GM21529 (cell line): ENCODE data around the gene SPOCD1.
"Not testable (repeated sequence)": the region's sequence is repeated elsewhere in the genome, so short reads cannot be mapped to it uniquely, and the experiment has no call there.

Source experiments
- ATAC-seq: cut with Tn5 transposase; IDR thresholded peaks from one replicate; pipeline ENCODE4 v1.9.1; 2021; ENCODE audit not compliant: unreplicated experiment

The SPOCD1 gene

GRCh38 chr1:31830065-31830464 is 14.2 kb upstream of the SPOCD1 start:
- ATAC-seq, result no peak

GRCh38 chr1:31828926-31829690 is 13.3 kb upstream of the SPOCD1 start:
- no peak for ATAC-seq

DNA sequence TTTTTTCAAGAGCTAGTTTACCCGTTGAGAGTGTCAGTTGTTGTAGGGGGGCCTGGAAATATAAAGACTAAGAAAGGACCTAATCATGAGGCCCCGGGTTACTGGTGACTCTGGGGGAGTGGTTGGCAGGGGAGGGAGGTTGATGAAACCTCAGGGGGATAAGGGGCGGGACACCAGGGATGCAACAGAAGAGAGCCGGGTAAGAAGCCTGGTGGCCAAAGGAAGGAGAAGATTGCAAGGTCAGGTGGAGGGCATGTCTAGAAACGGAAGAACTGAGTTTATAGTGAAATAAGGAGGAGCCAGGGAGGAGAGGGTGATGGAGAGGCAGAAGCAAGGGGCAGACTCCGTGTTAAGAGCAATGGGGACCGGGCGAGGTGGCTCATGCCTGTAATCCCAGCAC is 12.5 kb upstream of the SPOCD1 start:
- no peak for ATAC-seq

GRCh38 chr1:31823780-31824179 is 8.0 kb upstream of the SPOCD1 start:
- ATAC-seq, result no peak

- no peak for ATAC-seq
Measured at GRCh38 chr1:31822766-31823165, 6.9 kb upstream of the SPOCD1 start.

- not testable (repeated sequence) for ATAC-seq
Measured at GRCh38 chr1:31820196-31820595, 4.4 kb upstream of the SPOCD1 start.

- no peak for ATAC-seq
Measured at GRCh38 chr1:31818206-31818605, 2.4 kb upstream of the SPOCD1 start.

- not testable (repeated sequence) for ATAC-seq
Measured at GRCh38 chr1:31816947-31817346, 1.1 kb upstream of the SPOCD1 start.

DNA sequence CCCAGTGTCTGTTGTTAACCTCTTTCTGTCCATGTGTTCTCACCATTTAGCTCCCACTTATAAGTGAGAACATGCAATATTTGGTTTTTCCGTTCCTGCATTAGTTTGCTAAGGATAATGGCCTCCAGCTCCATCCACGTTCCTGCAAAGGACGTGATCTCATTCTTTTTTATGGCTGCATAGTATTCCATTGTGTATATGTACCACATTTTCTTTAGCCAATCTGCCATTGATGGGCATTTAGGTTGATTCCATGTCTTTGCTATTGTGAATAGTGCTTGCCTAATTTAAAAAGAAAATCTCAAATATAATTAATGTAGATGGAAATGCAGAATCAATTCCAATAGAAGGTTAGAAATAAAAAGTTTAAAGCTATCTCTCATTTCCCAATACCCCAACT is 679 bp upstream of the SPOCD1 start:
- not testable (repeated sequence) for ATAC-seq

DNA sequence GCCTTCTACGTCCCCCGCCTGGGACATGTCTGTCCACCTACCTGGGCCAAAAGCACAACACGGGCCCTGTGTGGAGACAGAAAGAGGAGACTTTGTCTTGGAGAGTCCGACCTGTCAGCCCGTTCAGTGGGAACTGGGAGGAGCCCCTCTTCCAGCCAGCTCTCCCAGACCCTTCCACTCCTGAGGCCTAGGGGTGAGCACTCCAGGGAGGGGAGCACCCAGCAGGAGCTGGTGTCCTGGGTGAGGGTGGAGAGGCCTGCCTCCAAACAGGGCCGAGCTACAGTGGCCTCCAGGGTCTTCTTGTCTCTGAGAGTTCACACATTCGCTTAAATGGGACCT is 546 bp downstream of the SPOCD1 start:
- ATAC-seq, result no peak

DNA sequence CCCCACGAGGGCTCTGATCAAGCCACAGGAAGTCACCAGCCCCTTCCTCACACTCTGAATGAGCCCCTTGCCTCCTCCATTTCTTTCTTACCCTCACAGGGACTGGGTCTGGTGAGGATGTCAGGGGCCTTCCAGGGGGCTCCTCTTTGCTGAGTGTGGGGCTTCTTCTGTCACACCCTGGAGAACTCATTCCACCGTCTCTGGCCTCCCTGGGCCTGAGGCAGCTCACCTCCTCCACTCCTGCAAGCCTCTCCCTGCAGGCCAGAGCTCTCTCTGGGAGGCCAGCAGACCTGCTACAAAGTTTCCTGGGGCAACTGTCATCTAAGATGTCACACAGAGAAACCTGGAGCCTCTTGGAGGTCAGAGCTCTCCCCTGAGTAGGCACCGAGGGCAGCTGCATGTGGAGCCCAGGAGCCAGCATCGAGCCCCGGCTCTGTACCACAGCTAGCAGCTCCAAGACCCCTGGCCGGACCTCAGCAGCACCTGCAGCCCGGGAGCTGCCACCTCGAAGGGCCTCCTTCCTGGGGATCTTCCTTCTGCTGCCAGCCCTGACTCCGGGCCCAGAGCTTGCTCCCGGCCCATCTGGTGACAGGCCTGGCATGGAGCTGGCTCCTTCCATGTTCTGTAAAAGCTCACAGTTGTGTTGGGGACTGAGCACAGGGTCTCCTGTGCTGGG is 1.1 kb downstream of the SPOCD1 start:
- ATAC-seq, result no peak

DNA sequence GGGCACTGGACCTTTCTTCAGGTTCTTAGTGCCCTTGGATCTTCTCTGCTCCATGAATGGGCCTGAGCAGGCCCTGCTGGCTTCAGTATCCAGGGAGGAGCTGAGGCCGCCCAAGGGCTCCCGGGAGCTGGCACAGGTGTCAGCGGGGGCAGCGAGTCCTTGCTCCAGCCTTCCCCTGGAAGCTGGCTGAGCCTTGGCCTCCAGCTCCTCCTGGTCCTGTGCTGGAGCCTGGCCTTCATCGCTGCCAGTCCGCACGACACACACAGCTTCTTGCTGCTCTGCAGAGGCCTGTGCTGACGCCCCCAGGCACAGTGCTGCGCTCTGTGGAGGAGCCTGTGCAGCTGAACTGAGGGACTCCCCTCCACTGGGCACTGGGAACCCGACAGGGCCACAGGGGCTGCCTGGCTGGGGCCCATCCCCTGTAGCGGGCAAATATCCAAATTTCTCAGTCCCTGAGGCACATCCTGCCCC is 1.7 kb downstream of the SPOCD1 start:
- ATAC-seq, result no peak

GRCh38 chr1:31812158-31812829 is 3.5 kb downstream of the SPOCD1 start:
- ATAC-seq, result no peak

DNA sequence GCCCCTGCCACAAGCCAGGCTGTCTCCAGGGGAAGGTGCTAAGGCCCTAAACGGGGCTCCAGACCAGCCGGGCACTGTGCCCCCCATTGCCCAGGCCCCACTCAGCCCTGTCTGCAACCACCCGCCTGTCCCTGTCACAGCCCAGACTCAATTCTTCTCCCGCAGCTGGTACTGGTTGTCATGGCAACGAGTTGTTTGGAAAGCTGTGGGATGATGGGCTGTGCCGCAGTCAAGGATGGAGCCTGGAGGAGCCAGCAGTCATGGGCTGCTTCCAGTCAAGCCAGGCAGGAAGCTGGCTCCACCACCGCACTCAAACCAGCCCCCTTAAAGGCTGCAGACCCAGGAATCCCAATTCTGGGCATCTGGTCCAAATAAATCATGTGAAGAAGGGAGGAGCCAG is 4.2 kb downstream of the SPOCD1 start:
- no peak for ATAC-seq

GRCh38 chr1:31809698-31810097 is 6.1 kb downstream of the SPOCD1 start:
- ATAC-seq, result no peak

- no peak for ATAC-seq
Measured at GRCh38 chr1:31807273-31808048, 8.4 kb downstream of the SPOCD1 start.

- ATAC-seq, result no peak
Measured at GRCh38 chr1:31805318-31805717, 10.5 kb downstream of the SPOCD1 start.

DNA sequence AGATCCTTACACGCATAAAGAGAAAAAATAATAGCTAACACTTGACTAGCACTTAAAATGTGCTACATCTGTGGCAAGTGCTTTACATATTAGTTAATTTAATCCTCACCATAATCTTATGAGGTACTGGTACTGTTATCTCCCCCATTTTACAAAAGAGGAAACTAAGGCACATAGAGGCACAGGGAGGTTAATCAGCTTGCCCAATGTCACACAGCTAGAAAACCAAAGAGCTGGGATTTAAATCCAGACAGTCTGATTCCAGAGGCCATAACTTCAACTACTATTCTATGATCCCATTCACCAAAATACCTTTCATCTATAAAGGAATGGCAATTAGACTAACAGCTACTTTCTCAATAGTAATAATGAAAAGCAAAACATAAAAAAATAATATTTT is 11.7 kb downstream of the SPOCD1 start:
- no peak for ATAC-seq

GRCh38 chr1:31803610-31804009 is 12.2 kb downstream of the SPOCD1 start:
- no peak for ATAC-seq

DNA sequence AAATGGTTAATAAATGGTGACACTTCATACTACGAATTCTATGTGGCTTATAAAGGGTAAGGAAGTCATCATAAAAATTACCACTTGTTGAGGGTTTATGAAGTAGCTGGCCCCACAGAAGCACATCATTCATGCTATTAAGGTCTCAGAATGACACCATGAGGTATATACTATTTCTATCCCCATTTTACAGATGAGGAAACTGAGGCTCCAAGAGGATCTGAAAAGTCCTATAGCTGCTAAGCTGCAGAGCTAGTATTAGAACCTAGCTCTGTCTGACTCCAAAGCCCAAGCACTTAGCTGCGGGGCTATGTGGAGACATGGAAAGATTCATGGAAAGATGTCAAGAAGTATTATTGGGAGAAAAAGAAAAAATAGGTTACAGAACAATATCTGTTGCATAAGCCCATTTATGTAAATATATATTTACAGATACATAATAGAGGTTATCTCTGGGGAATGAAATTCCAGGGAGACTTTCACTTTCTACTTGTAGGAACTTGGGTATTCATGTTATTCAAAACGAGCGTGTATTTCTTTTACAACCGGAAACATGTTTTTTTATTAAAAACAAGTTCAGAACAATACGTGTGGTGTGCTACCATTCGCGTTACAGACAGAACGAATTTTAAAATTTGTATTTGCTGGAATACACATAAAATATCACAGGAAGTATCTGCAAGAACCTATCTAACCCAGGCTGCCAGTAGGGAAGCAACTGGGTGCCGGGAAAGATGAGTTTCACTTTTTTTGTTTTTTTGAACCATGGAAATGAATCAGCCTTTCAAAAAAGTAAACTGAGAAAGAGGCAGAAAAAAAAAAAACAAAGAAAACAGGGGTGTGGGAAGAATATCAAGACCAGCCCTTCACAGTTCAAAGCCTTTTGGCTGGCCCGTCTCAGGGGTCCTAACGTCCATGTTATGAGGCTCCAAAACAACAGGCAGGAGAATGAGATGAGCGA is 13.4 kb downstream of the SPOCD1 start:
- no peak for ATAC-seq
